ENCODE data around the gene GGA1. TPM values are rescaled to one million over a fixed set of nuclear protein-coding genes. Genes with fewer than 3 reads are reported as not detected.

Gene GGA1
- total and polyA plus RNA-seq, 2 donors from 2014 or later, result 37.5 to 61.2 TPM

DNA sequence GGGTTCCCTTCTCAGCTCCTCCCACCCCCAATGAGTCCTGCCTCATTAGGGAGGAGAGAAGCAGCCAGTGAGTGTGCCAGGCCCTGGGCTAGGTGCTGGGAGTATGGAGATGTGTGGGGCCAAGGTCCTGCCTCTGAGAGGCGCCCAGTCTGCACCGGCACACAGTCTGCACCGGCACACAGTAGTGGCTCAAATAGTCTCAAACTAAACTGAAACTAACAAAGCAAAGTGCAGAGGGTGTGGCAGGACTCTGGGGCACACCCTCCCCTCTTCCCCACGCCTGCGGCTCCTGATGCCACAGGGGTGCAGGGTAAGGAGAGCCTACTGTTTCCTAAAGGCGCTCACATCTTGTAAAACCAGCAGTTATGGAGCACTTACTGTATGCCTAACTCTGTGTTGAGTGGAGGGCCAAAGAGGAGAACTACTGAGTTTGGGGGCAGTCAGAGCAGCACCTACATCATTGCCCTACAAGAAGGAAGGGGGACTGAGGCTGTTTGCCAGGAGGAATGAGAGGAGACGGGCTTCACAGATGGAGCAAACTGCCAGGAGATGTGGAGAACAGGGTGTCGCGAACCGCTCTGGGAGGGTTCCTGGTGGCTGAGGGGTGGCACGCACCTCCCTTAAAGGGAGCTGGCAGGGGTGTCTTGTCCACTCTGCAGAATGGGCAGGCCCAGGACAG is 29.9 kb downstream of the GGA1 start:
- H3K36me3 ChIP-seq (ENCODE audit: control insufficient read depth in 2 of 3, insufficient read depth in 3 of 3, low read length in 3 of 3), result no peaks in the 10 kb centered on the region
- DNase-seq (peak in 1 of 5 donors; percentile 45), FAIRE-seq (no peak)
- H3K9me3 ChIP-seq (ENCODE audit: control insufficient read depth in 2 of 3, insufficient read depth in 1 of 3, low read length in 3 of 3), result no peaks in the 10 kb centered on the region
- peaks cover 5 to 25% (median 10%) of the 10 kb centered on the region in 3 donors for H3K4me1 ChIP-seq (ENCODE audit: control insufficient read depth in 2 of 3, insufficient read depth in 2 of 3, low read depth in 1 of 3, low read length in 3 of 3)
- TF ChIP-seq, protein P1, sequence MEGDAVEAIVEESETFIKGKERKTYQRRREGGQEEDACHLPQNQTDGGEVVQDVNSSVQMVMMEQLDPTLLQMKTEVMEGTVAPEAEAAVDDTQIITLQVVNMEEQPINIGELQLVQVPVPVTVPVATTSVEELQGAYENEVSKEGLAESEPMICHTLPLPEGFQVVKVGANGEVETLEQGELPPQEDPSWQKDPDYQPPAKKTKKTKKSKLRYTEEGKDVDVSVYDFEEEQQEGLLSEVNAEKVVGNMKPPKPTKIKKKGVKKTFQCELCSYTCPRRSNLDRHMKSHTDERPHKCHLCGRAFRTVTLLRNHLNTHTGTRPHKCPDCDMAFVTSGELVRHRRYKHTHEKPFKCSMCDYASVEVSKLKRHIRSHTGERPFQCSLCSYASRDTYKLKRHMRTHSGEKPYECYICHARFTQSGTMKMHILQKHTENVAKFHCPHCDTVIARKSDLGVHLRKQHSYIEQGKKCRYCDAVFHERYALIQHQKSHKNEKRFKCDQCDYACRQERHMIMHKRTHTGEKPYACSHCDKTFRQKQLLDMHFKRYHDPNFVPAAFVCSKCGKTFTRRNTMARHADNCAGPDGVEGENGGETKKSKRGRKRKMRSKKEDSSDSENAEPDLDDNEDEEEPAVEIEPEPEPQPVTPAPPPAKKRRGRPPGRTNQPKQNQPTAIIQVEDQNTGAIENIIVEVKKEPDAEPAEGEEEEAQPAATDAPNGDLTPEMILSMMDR (IDR thresholded peaks at IDR 0.05; ENCODE audit: borderline replicate concordance, extremely low read depth, insufficient read depth), result no peak
- peak overlapping the region; percentile 6 to 46 (median 28) for H3K4me3 ChIP-seq (ENCODE audit: low read length in 3 of 3)
- no peak overlapping the region for H3K9ac ChIP-seq (ENCODE audit: low read length in 3 of 3)
- intact Hi-C loops (cut with DNase I), result no loop called here
- no peak overlapping the region for H3K27ac ChIP-seq (ENCODE audit: low read depth in 2 of 2, low read length in 2 of 2)
- no peaks in the 10 kb centered on the region for H3K27me3 ChIP-seq (ENCODE audit: control insufficient read depth, insufficient read depth, low read length)

GRCh38 chr22:37639070-37639760 is 30.6 kb downstream of the GGA1 start, which contains the start of gene SH3BP1:
Gene SH3BP1, plus strand, starts transcription at chr22:37639669. Its CDS starts 119 bp downstream, at chr22:37639788.
- Histone ChIP-seq H3K4me3 (ENCODE audit: low read length in 3 of 3) (peak within 1 kb of the TSS; percentile 46 to 56 (median 53)), H3K4me1 (ENCODE audit: control insufficient read depth in 2 of 3, insufficient read depth in 2 of 3, low read depth in 1 of 3, low read length in 3 of 3) (peaks cover 5 to 21% (median 5%) of the 10 kb centered on the region in 3 donors), H3K9me3 (ENCODE audit: control insufficient read depth in 2 of 3, insufficient read depth in 1 of 3, low read length in 3 of 3) (no peaks in the 10 kb centered on the region), H3K9ac (ENCODE audit: low read length in 3 of 3) (peak within 1 kb of the TSS in 2 of 3 donors; percentile 53 to 55), H3K27ac (ENCODE audit: low read depth in 2 of 2, low read length in 2 of 2) (no peak within 1 kb of the TSS), H3K36me3 (ENCODE audit: control insufficient read depth in 2 of 3, insufficient read depth in 3 of 3, low read length in 3 of 3) (no peaks in the 10 kb centered on the region), H3K27me3 (ENCODE audit: control insufficient read depth, insufficient read depth, low read length) (no peaks in the 10 kb centered on the region)
- peak; percentile 79 to 90 (median 87) for DNase-seq
- TF ChIP-seq, protein P1 (IDR thresholded peaks at IDR 0.05; ENCODE audit: borderline replicate concordance, extremely low read depth, insufficient read depth), result no peak
- intact Hi-C loops (cut with DNase I), result no loop called here
- no peak for FAIRE-seq

- H3K4me1 ChIP-seq (ENCODE audit: control insufficient read depth in 2 of 3, insufficient read depth in 2 of 3, low read depth in 1 of 3, low read length in 3 of 3), result peaks cover 0 to 14% (median 0%) of the 10 kb centered on the region in 3 donors
- intact Hi-C loops (cut with DNase I), result loop anchor here (5.0 to 10.0 kb wide), 2 partner anchors 42 to 155 kb away; no protein-coding TSS in a partner anchor
- DNase-seq, result peak in 4 of 5 donors; percentile 26 to 79 (median 47)
- FAIRE-seq, result no peak
- H3K9ac ChIP-seq (ENCODE audit: low read length in 3 of 3), result peak overlapping the region in 2 of 3 donors; percentile 53 to 55
- TF ChIP-seq, protein P1 (IDR thresholded peaks at IDR 0.05; ENCODE audit: borderline replicate concordance, extremely low read depth, insufficient read depth), result no peak
- H3K27me3 ChIP-seq (ENCODE audit: control insufficient read depth, insufficient read depth, low read length), result no peaks in the 10 kb centered on the region
- H3K36me3 ChIP-seq (ENCODE audit: control insufficient read depth in 2 of 3, insufficient read depth in 3 of 3, low read length in 3 of 3), result no peaks in the 10 kb centered on the region
- no peak overlapping the region for H3K27ac ChIP-seq (ENCODE audit: low read depth in 2 of 2, low read length in 2 of 2)
- H3K9me3 ChIP-seq (ENCODE audit: control insufficient read depth in 2 of 3, insufficient read depth in 1 of 3, low read length in 3 of 3), result no peaks in the 10 kb centered on the region
- peak overlapping the region; percentile 46 to 56 (median 53) for H3K4me3 ChIP-seq (ENCODE audit: low read length in 3 of 3)
Observed at GRCh38 chr22:37639771-37640590, 31.3 kb downstream of the GGA1 start.

Measured in kidney (tissue), 14 donors.